Liver (tissue), 9 donors: ENCODE data around the gene CAMSAP2. TPM values are rescaled to one million over a fixed set of nuclear protein-coding genes. Genes with fewer than 3 reads are reported as not detected.

Source experiments
- DNase-seq: peaks from one replicate; pipeline ENCODE4 v3.0.0-alpha.2; 2017; ENCODE audit warnings: low spot score
- H3K27ac ChIP-seq, 2 donors: one replicate each; pipeline ENCODE4 v1.7.0; 2013; ENCODE audit warnings: inconsistent platforms in 2 of 2, low read length in 2 of 2, control low read depth in 1 of 2, low read depth in 1 of 2, mild to moderate bottlenecking in 1 of 2
- H3K27me3 ChIP-seq, 4 donors: one replicate each; pipeline versions ENCODE4 v1.6.1 to v1.7.0; 2013; ENCODE audit warnings: low read length in 3 of 4, inconsistent platforms in 1 of 4, mild to moderate bottlenecking in 1 of 4, moderate library complexity in 1 of 4; ENCODE audit not compliant: control insufficient read depth in 4 of 4, insufficient read depth in 4 of 4
- H3K36me3 ChIP-seq, 4 donors: one replicate each; pipeline versions ENCODE4 v1.6.1 to v1.7.0; 2013; ENCODE audit warnings: low read length in 3 of 4, mild to moderate bottlenecking in 3 of 4, low read depth in 1 of 4, moderate library complexity in 1 of 4; ENCODE audit not compliant: control insufficient read depth in 4 of 4, insufficient read depth in 3 of 4
- H3K4me1 ChIP-seq, 4 donors: one replicate each; pipeline versions ENCODE4 v1.6.1 to v1.7.0; 2013; ENCODE audit warnings: low read length in 3 of 4, mild to moderate bottlenecking in 3 of 4, moderate library complexity in 1 of 4; ENCODE audit not compliant: control insufficient read depth in 4 of 4, insufficient read depth in 4 of 4
- H3K4me3 ChIP-seq, 3 donors: one replicate each; pipeline versions ENCODE4 v1.6.1 to v1.7.0; 2013; ENCODE audit warnings: low read length in 3 of 3, control low read depth in 1 of 3, low read depth in 1 of 3, mild to moderate bottlenecking in 1 of 3
- H3K9ac ChIP-seq, 2 donors: one replicate each; pipeline ENCODE4 v1.7.0; 2013; ENCODE audit warnings: low read length in 2 of 2, mild to moderate bottlenecking in 2 of 2, moderate library complexity in 2 of 2, control low read depth in 1 of 2, low read depth in 1 of 2
- H3K9me3 ChIP-seq, 4 donors: one replicate each; pipeline versions ENCODE4 v1.6.1 to v1.7.0; 2013; ENCODE audit warnings: low read length in 3 of 4; ENCODE audit not compliant: control insufficient read depth in 4 of 4
- ATF3 ChIP-seq: IDR thresholded peaks from 2 replicates; pipeline ENCODE4 v1.6.1; 2016; ENCODE audit warnings: antibody characterized with exemption
- CTCF ChIP-seq: fragments of 150-350 bp; IDR thresholded peaks from 2 replicates; pipeline ENCODE4 v1.5.1; 2017; ENCODE audit warnings: improper control_type of control experiment, low read depth, low read length; ENCODE audit not compliant: missing input control
- EGR1 ChIP-seq, 2 donors: IDR thresholded peaks; 2 replicates each; pipeline ENCODE4 v1.6.1; 2016 to 2018; ENCODE audit warnings: antibody characterized with exemption in 2 of 2, low read depth in 2 of 2
- FOXA1 ChIP-seq: IDR thresholded peaks from 2 replicates; pipeline ENCODE4 v1.6.1; 2016; ENCODE audit warnings: antibody characterized with exemption
- FOXA2 ChIP-seq: IDR thresholded peaks from 2 replicates; pipeline ENCODE4 v1.6.1; 2016; ENCODE audit warnings: antibody characterized with exemption
- GABPA ChIP-seq, 2 donors: IDR thresholded peaks in 1 of 2; conservative IDR thresholded peaks in 1 of 2; 2 replicates each; pipeline ENCODE4 v1.6.1; 2016; ENCODE audit warnings: antibody characterized with exemption in 2 of 2, mild to moderate bottlenecking in 1 of 2, moderate library complexity in 1 of 2
- HNF4A ChIP-seq, 2 donors: conservative IDR thresholded peaks; 2 replicates each; pipeline ENCODE4 v1.6.1; 2016; ENCODE audit warnings: antibody characterized with exemption in 2 of 2, mild to moderate bottlenecking in 2 of 2
- HNF4G ChIP-seq: IDR thresholded peaks from 2 replicates; pipeline ENCODE4 v1.6.1; 2016; ENCODE audit warnings: antibody characterized with exemption
- JUND ChIP-seq, 2 donors: IDR thresholded peaks; 2 replicates each; pipeline ENCODE4 v1.6.1; 2016; ENCODE audit warnings: antibody characterized with exemption in 2 of 2
- MAX ChIP-seq: IDR thresholded peaks from 2 replicates; pipeline ENCODE4 v1.6.1; 2016; ENCODE audit warnings: antibody characterized with exemption
- NR2F2 ChIP-seq: IDR thresholded peaks from 2 replicates; pipeline ENCODE4 v1.6.1; 2016; ENCODE audit warnings: antibody characterized with exemption
- RAD21 ChIP-seq, 2 donors: IDR thresholded peaks; 2 replicates each; pipeline ENCODE4 v1.6.1; 2016; ENCODE audit warnings: antibody characterized with exemption in 2 of 2, mild to moderate bottlenecking in 2 of 2
- REST ChIP-seq: IDR thresholded peaks from 2 replicates; pipeline ENCODE4 v1.6.1; 2016; ENCODE audit warnings: antibody characterized with exemption, mild to moderate bottlenecking
- RXRA ChIP-seq, 2 donors: IDR thresholded peaks; 2 replicates each; pipeline ENCODE4 v1.6.1; 2017 to 2018; ENCODE audit warnings: antibody characterized with exemption in 2 of 2, mild to moderate bottlenecking in 1 of 2
- SP1 ChIP-seq: IDR thresholded peaks from 2 replicates; pipeline ENCODE4 v1.6.1; 2018; ENCODE audit warnings: antibody characterized with exemption, mild to moderate bottlenecking
- TAF1 ChIP-seq: conservative IDR thresholded peaks from 2 replicates; pipeline ENCODE4 v1.6.1; 2016; ENCODE audit warnings: antibody characterized with exemption, mild to moderate bottlenecking
- YY1 ChIP-seq: IDR thresholded peaks from 2 replicates; pipeline ENCODE4 v1.6.1; 2016; ENCODE audit warnings: antibody characterized with exemption, mild to moderate bottlenecking
- ZBTB33 ChIP-seq: IDR thresholded peaks from 2 replicates; pipeline ENCODE4 v1.6.1; 2016; ENCODE audit warnings: antibody characterized with exemption
- WGBS: extraction: QIAGEN DNeasy Blood & Tissue Kit; methylation state at CpG from one replicate; pipeline ENCODE4 v1.1.7; 2013; 5-methylcytosine and 5-hydroxymethylcytosine counted together
- polyA plus RNA-seq, 2 donors: library from polyadenylated mRNA; stranded (reverse) in 1 of 2; unstranded in 1 of 2; fragments of 200-250 nt in 1 of 2; fragments of >200 nt in 1 of 2; fragmentation: Nextera tagmentation in 1 of 2; extraction: Ambion mirVana in 1 of 2; gene quantifications; one replicate each; pipeline versions ENCODE4 v1.2.1 to v1.2.3, GENCODE V29; 2013 to 2015
- total RNA-seq, 2 donors: library from RNA; depleted of rRNA; stranded (reverse); fragments of >200 nt; gene quantifications; one replicate each; pipeline ENCODE4 v1.2.3, GENCODE V29; 2014
- donor health status: healthy.
- donor health status: healthy.
- donor health status: healthy.
- donor health status: healthy.
- donor health status: healthy.

CAMSAP2 gene
- total and polyA plus RNA-seq, 4 donors = 1.9 to 8.6 (median 3.5) TPM

- 75% methylated on average over 11 of the region's 11 CpGs for WGBS
Observed at GRCh38 chr1:200887036-200887435, 148.3 kb downstream of the CAMSAP2 start.

GRCh38 chr1:200887772-200888348 is 149.2 kb downstream of the CAMSAP2 start:
- H3K9ac ChIP-seq = no peak overlapping the region
- no peak overlapping the region for H3K27ac ChIP-seq
- H3K27me3 ChIP-seq = no peaks in the 10 kb centered on the region
- H3K4me1 ChIP-seq = peaks cover 3 to 17% (median 11%) of the 10 kb centered on the region in 4 donors
- no peaks in the 10 kb centered on the region for H3K36me3 ChIP-seq
- WGBS = 63% methylated on average over 9 of the region's 9 CpGs
- TF ChIP-seq FOXA1 = no peak
- TF ChIP-seq EGR1 (IDR thresholded peaks at IDR 0.05; ENCODE audit: low read depth in 2 of 2) = no peak
- TF ChIP-seq ZBTB33 = no peak
- TF ChIP-seq GABPA (IDR thresholded peaks at IDR 0.05 in 1 of 2, conservative IDR thresholded peaks at IDR 0.05 in 1 of 2) = no peak
- no peak for TF ChIP-seq FOXA2
- no peak for TF ChIP-seq ATF3
- TF ChIP-seq REST = no peak
- no peak for TF ChIP-seq RXRA (IDR thresholded peaks at IDR 0.05)
- no peak for TF ChIP-seq CTCF
- TF ChIP-seq MAX = no peak
- no peak for TF ChIP-seq RAD21 (IDR thresholded peaks at IDR 0.05)
- TF ChIP-seq HNF4G = no peak
- no peak for TF ChIP-seq SP1
- no peak for TF ChIP-seq HNF4A (conservative IDR thresholded peaks at IDR 0.05)
- no peak for TF ChIP-seq YY1
- TF ChIP-seq JUND (IDR thresholded peaks at IDR 0.05) = no peak
- no peak for TF ChIP-seq TAF1
- no peak for TF ChIP-seq NR2F2
- no peaks in the 10 kb centered on the region for H3K9me3 ChIP-seq
- DNase-seq = no peak
- H3K4me3 ChIP-seq = no peak overlapping the region

More at GRCh38 chr1:200887036-200887435, 148.3 kb downstream of the CAMSAP2 start:
- Histone ChIP-seq H3K4me1 (peaks cover 3 to 17% (median 11%) of the 10 kb centered on the region in 4 donors), H3K9ac (no peak overlapping the region), H3K36me3 (no peaks in the 10 kb centered on the region), H3K4me3 (no peak overlapping the region), H3K27ac (no peak overlapping the region), H3K27me3 (no peaks in the 10 kb centered on the region), H3K9me3 (no peaks in the 10 kb centered on the region)
- no peak for DNase-seq
- TF ChIP-seq TAF1 = no peak
- no peak for TF ChIP-seq RXRA (IDR thresholded peaks at IDR 0.05)
- no peak for TF ChIP-seq ZBTB33
- no peak for TF ChIP-seq HNF4A (conservative IDR thresholded peaks at IDR 0.05)
- TF ChIP-seq SP1 = no peak
